H7 (cell line): ENCODE results near the gene EXOC6B. TPM values are rescaled to one million over a fixed set of nuclear protein-coding genes. Genes with fewer than 3 reads are reported as not detected.

Experiments used
- DNase-seq: peaks from one replicate; pipeline ENCODE4 v3.0.0; 2012
- H3K27me3 ChIP-seq: 2 replicates; pipeline ENCODE4 v1.6.0; 2011; ENCODE audit warnings: mild to moderate bottlenecking, low read length; ENCODE audit not compliant: control insufficient read depth, insufficient read depth
- H3K36me3 ChIP-seq: replicated peaks from 2 replicates; pipeline ENCODE4 v1.5.1; 2011; ENCODE audit warnings: low read length; ENCODE audit not compliant: control insufficient read depth, insufficient read depth
- H3K4me3 ChIP-seq: 2 replicates; pipeline ENCODE4 v1.5.1; 2011; ENCODE audit warnings: low read depth, mild to moderate bottlenecking, control low read depth, low read length, moderate library complexity; ENCODE audit not compliant: insufficient read depth
- total RNA-seq: library from RNA; depleted of rRNA; stranded (reverse); fragments of >200 nt; shearing (Covaris generic); gene quantifications from 2 replicates; pipeline ENCODE4 v1.2.3, GENCODE V29; 2014

EXOC6B gene
- total RNA-seq, 1 experiment from 2014 or later: 20.5 TPM

- Histone ChIP-seq H3K4me3 (no peak overlapping the region), H3K36me3 (no peaks in the 10 kb centered on the region)
- no peak for DNase-seq
Measured at GRCh38 chr2:72350852-72351251, 475.0 kb downstream of the EXOC6B start.

GRCh38 chr2:72349016-72349415, 476.8 kb downstream of the EXOC6B start:
- Histone ChIP-seq H3K36me3 (no peaks in the 10 kb centered on the region), H3K4me3 (no peak overlapping the region), H3K27me3 (no peaks in the 10 kb centered on the region)
- no peak for DNase-seq

More at GRCh38 chr2:72350852-72351251, 475.0 kb downstream of the EXOC6B start:
- no peaks in the 10 kb centered on the region for H3K27me3 ChIP-seq

GRCh38 chr2:72347081-72347480, 478.8 kb downstream of the EXOC6B start:
- no peak for DNase-seq
- H3K4me3 ChIP-seq: no peak overlapping the region
- no peaks in the 10 kb centered on the region for H3K36me3 ChIP-seq
- no peaks in the 10 kb centered on the region for H3K27me3 ChIP-seq

GRCh38 chr2:72341639-72342038, 484.2 kb downstream of the EXOC6B start:
- Histone ChIP-seq H3K36me3 (no peaks in the 10 kb centered on the region), H3K27me3 (no peaks in the 10 kb centered on the region), H3K4me3 (no peak overlapping the region)
- no peak for DNase-seq

- no peaks in the 10 kb centered on the region for H3K36me3 ChIP-seq
- no peaks in the 10 kb centered on the region for H3K27me3 ChIP-seq
- no peak for DNase-seq
- no peak overlapping the region for H3K4me3 ChIP-seq
Measured at GRCh38 chr2:72340665-72341064, 485.2 kb downstream of the EXOC6B start.

- Histone ChIP-seq H3K27me3 (no peaks in the 10 kb centered on the region), H3K4me3 (no peak overlapping the region), H3K36me3 (no peaks in the 10 kb centered on the region)
- no peak for DNase-seq
Measured at GRCh38 chr2:72338076-72338475, 487.8 kb downstream of the EXOC6B start.

- Histone ChIP-seq H3K27me3 (no peaks in the 10 kb centered on the region), H3K36me3 (no peaks in the 10 kb centered on the region), H3K4me3 (no peak overlapping the region)
- no peak for DNase-seq
Measured at GRCh38 chr2:72332720-72333119, 493.1 kb downstream of the EXOC6B start.

- Histone ChIP-seq H3K4me3 (no peak overlapping the region), H3K36me3 (no peaks in the 10 kb centered on the region), H3K27me3 (no peaks in the 10 kb centered on the region)
- no peak for DNase-seq
Measured at GRCh38 chr2:72330652-72331051, 495.2 kb downstream of the EXOC6B start.

GRCh38 chr2:72326759-72327158, 499.1 kb downstream of the EXOC6B start:
- no peaks in the 10 kb centered on the region for H3K27me3 ChIP-seq
- DNase-seq: no peak
- H3K36me3 ChIP-seq: no peaks in the 10 kb centered on the region
- no peak overlapping the region for H3K4me3 ChIP-seq

GRCh38 chr2:72325592-72326422, 500.0 kb downstream of the EXOC6B start:
- DNase-seq: peak; percentile 15
- Histone ChIP-seq H3K36me3 (no peaks in the 10 kb centered on the region), H3K4me3 (no peak overlapping the region), H3K27me3 (no peaks in the 10 kb centered on the region)

GRCh38 chr2:72316774-72317173, 509.1 kb downstream of the EXOC6B start:
- Histone ChIP-seq H3K4me3 (no peak overlapping the region), H3K27me3 (no peaks in the 10 kb centered on the region), H3K36me3 (no peaks in the 10 kb centered on the region)
- DNase-seq: no peak

- Histone ChIP-seq H3K27me3 (no peaks in the 10 kb centered on the region), H3K36me3 (no peaks in the 10 kb centered on the region), H3K4me3 (no peak overlapping the region)
- no peak for DNase-seq
Measured at GRCh38 chr2:72300147-72300684, 525.6 kb downstream of the EXOC6B start.

- Histone ChIP-seq H3K27me3 (no peaks in the 10 kb centered on the region), H3K36me3 (no peaks in the 10 kb centered on the region), H3K4me3 (no peak overlapping the region)
- DNase-seq: no peak
Measured at GRCh38 chr2:72293620-72294019, 532.2 kb downstream of the EXOC6B start.

- no peaks in the 10 kb centered on the region for H3K27me3 ChIP-seq
- H3K36me3 ChIP-seq: no peaks in the 10 kb centered on the region
- no peak for DNase-seq
- no peak overlapping the region for H3K4me3 ChIP-seq
Measured at GRCh38 chr2:72292433-72292832, 533.4 kb downstream of the EXOC6B start.

GRCh38 chr2:72291059-72291458, 534.8 kb downstream of the EXOC6B start:
- Histone ChIP-seq H3K4me3 (no peak overlapping the region), H3K36me3 (no peaks in the 10 kb centered on the region), H3K27me3 (no peaks in the 10 kb centered on the region)
- no peak for DNase-seq
